GM18907 (cell line): ENCODE data around the gene IGSF8.

Experiments used
- ATAC-seq: cut with Tn5 transposase; IDR thresholded peaks from one replicate; pipeline ENCODE4 v1.9.1; 2021; ENCODE audit warnings: mild to moderate bottlenecking, moderate library complexity; ENCODE audit not compliant: unreplicated experiment

The IGSF8 gene

GRCh38 chr1:160105155-160105554 lies 6.7 kb upstream of the IGSF8 start:
- ATAC-seq: no peak

- no peak for ATAC-seq
Observed at GRCh38 chr1:160104486-160104885, 6.1 kb upstream of the IGSF8 start.

GRCh38 chr1:160103658-160104408 lies 5.4 kb upstream of the IGSF8 start:
- no peak for ATAC-seq

- no peak for ATAC-seq
Observed at GRCh38 chr1:160101717-160102522, 3.5 kb upstream of the IGSF8 start.

GRCh38 chr1:160101037-160101716 lies 2.8 kb upstream of the IGSF8 start:
- ATAC-seq: peak; percentile 24

GRCh38 chr1:160099716-160100375 lies 1.4 kb upstream of the IGSF8 start:
- no peak for ATAC-seq

GRCh38 chr1:160098852-160099561 lies 588 bp upstream of the IGSF8 start:
- ATAC-seq: peak; percentile 81

GRCh38 chr1:160097151-160097910 lies 1.1 kb downstream of the IGSF8 start:
- no peak for ATAC-seq

GRCh38 chr1:160096274-160097116 lies 1.9 kb downstream of the IGSF8 start:
- ATAC-seq: no peak

- no peak for ATAC-seq
Observed at GRCh38 chr1:160095382-160096105, 2.9 kb downstream of the IGSF8 start.

GRCh38 chr1:160094806-160095205 lies 3.6 kb downstream of the IGSF8 start:
- ATAC-seq: no peak

GRCh38 chr1:160094291-160094625 lies 4.2 kb downstream of the IGSF8 start:
- no peak for ATAC-seq

- no peak for ATAC-seq
Observed at GRCh38 chr1:160093624-160094290, 4.7 kb downstream of the IGSF8 start.

- ATAC-seq: no peak
Observed at GRCh38 chr1:160093069-160093395, 5.4 kb downstream of the IGSF8 start.

- no peak for ATAC-seq
Observed at GRCh38 chr1:160092366-160093068, 5.9 kb downstream of the IGSF8 start.

GRCh38 chr1:160091666-160092223 lies 6.7 kb downstream of the IGSF8 start:
- ATAC-seq: no peak

GRCh38 chr1:160090760-160091159 lies 7.7 kb downstream of the IGSF8 start:
- ATAC-seq: no peak
